22Rv1 (cell line): ENCODE measurements around the gene ASPM.

Experiments
- CTCF ChIP-seq: fragments of 450-650 bp; IDR thresholded peaks from 2 replicates; pipeline ENCODE4 v1.5.1; 2017; ENCODE audit warnings: mild to moderate bottlenecking
- ZFX ChIP-seq: fragments of 450-650 bp; IDR thresholded peaks from 2 replicates; pipeline ENCODE4 v1.6.1; 2017; ENCODE audit warnings: antibody characterized with exemption, borderline replicate concordance

- TF ChIP-seq CTCF (no peak), ZFX (no peak)
Observed at GRCh38 chr1:197127246-197127912, 19.1 kb downstream of the ASPM start.
